CD8-positive, alpha-beta memory T cell (primary cell): ENCODE results near the gene CLCN2. TPM values are rescaled to one million over a fixed set of nuclear protein-coding genes. Genes with fewer than 3 reads are reported as not detected.

Experiments
- CTCF ChIA-PET: fragments of 350-600 bp; sonication (Branson Sonifier 250); formaldehyde crosslinking; loops from one replicate; lab custom pipeline; 2021; ENCODE audit warnings: antibody characterized with exemption; lab: Charles Lee
- POLR2A ChIA-PET: fragments of 350-600 bp; sonication (Branson Sonifier 250); formaldehyde crosslinking; loops from one replicate; lab custom pipeline; 2021; ENCODE audit warnings: antibody characterized with exemption; lab: Charles Lee
- DNase-seq, 5 donors: peaks; one replicate each; pipeline versions ENCODE4 v3.0.0 to v3.0.0-alpha.2; 2020 to 2022; ENCODE audit warnings: mixed read lengths in 1 of 5
- H3K27ac ChIP-seq: one replicate; pipeline ENCODE4 v1.7.0; 2013; ENCODE audit warnings: low read depth, mild to moderate bottlenecking, low read length, moderate library complexity
- H3K27me3 ChIP-seq: 2 replicates; pipeline ENCODE4 v1.7.0; 2013; ENCODE audit warnings: low read length, mild to moderate bottlenecking; ENCODE audit not compliant: insufficient read depth, poor library complexity, severe bottlenecking
- H3K36me3 ChIP-seq: 2 replicates; pipeline ENCODE4 v1.7.0; 2013; ENCODE audit warnings: mild to moderate bottlenecking, low read length, moderate library complexity; ENCODE audit not compliant: insufficient read depth
- H3K4me1 ChIP-seq: 2 replicates; pipeline ENCODE4 v1.7.0; 2013; ENCODE audit warnings: mild to moderate bottlenecking, low read length, moderate library complexity; ENCODE audit not compliant: insufficient read depth
- H3K4me3 ChIP-seq: 2 replicates; pipeline ENCODE4 v1.7.0; 2013; ENCODE audit warnings: mild to moderate bottlenecking, low read length
- H3K9me3 ChIP-seq: 2 replicates; pipeline ENCODE4 v1.7.0; 2013; ENCODE audit warnings: mild to moderate bottlenecking, low read length
- H3K27ac Mint-ChIP-seq, 8 donors: one replicate each; pipeline ENCODE4 v1.8.0; 2020 to 2021; ENCODE audit warnings: mixed read lengths in 8 of 8, mild to moderate bottlenecking in 6 of 8, inconsistent platforms in 3 of 8, moderate library complexity in 3 of 8
- H3K27me3 Mint-ChIP-seq, 2 donors: one replicate each; pipeline ENCODE4 v1.8.0; 2020 to 2021; ENCODE audit warnings: mixed read lengths in 2 of 2, mild to moderate bottlenecking in 1 of 2, moderate library complexity in 1 of 2
- H3K36me3 Mint-ChIP-seq, 3 donors: one replicate each; pipeline ENCODE4 v1.8.0; 2020 to 2021; ENCODE audit warnings: mixed read lengths in 3 of 3, inconsistent platforms in 1 of 3, mild to moderate bottlenecking in 1 of 3
- H3K4me1 Mint-ChIP-seq, 3 donors: one replicate each; pipeline ENCODE4 v1.8.0; 2020 to 2021; ENCODE audit warnings: mixed read lengths in 3 of 3, inconsistent platforms in 1 of 3, mild to moderate bottlenecking in 1 of 3
- H3K4me3 Mint-ChIP-seq, 7 donors: one replicate each; pipeline ENCODE4 v1.8.0; 2020 to 2021; ENCODE audit warnings: mixed read lengths in 7 of 7, mild to moderate bottlenecking in 6 of 7, moderate library complexity in 4 of 7, inconsistent platforms in 2 of 7
- H3K9me3 Mint-ChIP-seq, 5 donors: one replicate each; pipeline ENCODE4 v1.8.0; 2020 to 2022; ENCODE audit warnings: mixed read lengths in 5 of 5, mild to moderate bottlenecking in 3 of 5, moderate library complexity in 2 of 5, inconsistent platforms in 1 of 5
- polyA plus RNA-seq: library from polyadenylated mRNA; unstranded; fragments of 300-500 nt; fragmentation: Illumina TruSeq; gene quantifications from one replicate; pipeline ENCODE4 v1.2.3, GENCODE V29; 2021
- total RNA-seq, 2 experiments: library from RNA; stranded (reverse); gene quantifications; one replicate each; pipeline ENCODE4 v1.2.3, GENCODE V29; 2021

Gene CLCN2
- total and polyA plus RNA-seq, 3 experiments from 2014 or later = 0.54 to 7.3 (median 6.3) TPM

- POLR2A ChIA-PET = interaction anchor here (1.0 kb wide), 1 partner anchor 161 kb away, joined by 4 read pairs; no protein-coding TSS in a partner anchor
Observed at GRCh38 chr3:184352149-184352785, 9.1 kb downstream of the CLCN2 start.

DNA sequence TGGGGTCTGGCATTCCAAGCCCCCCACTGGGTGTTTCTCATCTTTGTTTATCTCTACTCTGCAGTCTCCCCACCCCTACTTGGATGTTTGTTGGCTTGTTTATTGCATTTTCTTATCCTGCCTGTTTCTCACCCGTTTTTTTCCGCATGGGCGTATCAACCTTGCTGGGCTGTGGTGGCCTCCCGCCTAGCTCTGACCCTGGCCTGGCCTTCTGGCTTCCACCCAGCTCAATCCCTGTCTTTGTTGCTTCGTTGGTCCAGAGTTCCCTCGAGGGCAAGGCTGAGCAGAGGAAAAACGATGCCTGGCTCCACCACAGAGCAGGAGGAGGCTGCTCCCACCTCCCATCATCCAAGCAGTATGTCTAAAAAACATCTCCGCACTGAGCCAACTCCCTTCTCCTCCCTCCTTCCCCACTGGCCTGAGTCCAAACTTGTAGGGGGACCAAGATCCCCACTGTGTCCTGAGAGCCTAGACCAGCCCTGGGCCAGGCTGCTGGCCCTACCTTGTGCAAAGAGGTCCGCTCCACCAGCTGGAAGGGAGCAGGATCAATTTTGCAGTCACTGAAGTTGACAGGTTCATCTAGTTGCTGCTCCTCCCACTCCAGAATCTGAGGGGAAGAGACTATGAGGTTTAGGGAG, 9.8 kb downstream of the CLCN2 start:
- H3K4me3 ChIP-seq = no peak overlapping the region
- H3K9me3 ChIP-seq = no peaks in the 10 kb centered on the region
- Mint-ChIP-seq H3K27ac (no peak overlapping the region), H3K4me1 (peaks cover 0 to 6% (median 0%) of the 10 kb centered on the region in 3 donors), H3K9me3 (no peaks in the 10 kb centered on the region), H3K27me3 (no peaks in the 10 kb centered on the region), H3K36me3 (no peaks in the 10 kb centered on the region), H3K4me3 (no peak overlapping the region)
- H3K4me1 ChIP-seq = peaks cover 4% of the 10 kb centered on the region
- no peaks in the 10 kb centered on the region for H3K36me3 ChIP-seq
- H3K27ac ChIP-seq = no peak overlapping the region
- DNase-seq = no peak
- CTCF ChIA-PET = interaction anchor here (1.1 to 1.6 kb wide), 3 partner anchors 20 to 162 kb away, joined by 4 to 8 read pairs (median 5); no protein-coding TSS in a partner anchor
- POLR2A ChIA-PET = interaction anchor here (1.0 kb wide), 1 partner anchor 162 kb away, joined by 4 read pairs; no protein-coding TSS in a partner anchor
- no peaks in the 10 kb centered on the region for H3K27me3 ChIP-seq

More at GRCh38 chr3:184352149-184352785, 9.1 kb downstream of the CLCN2 start:
- no peak for DNase-seq
- no peaks in the 10 kb centered on the region for H3K9me3 Mint-ChIP-seq
- Histone ChIP-seq H3K36me3 (no peaks in the 10 kb centered on the region), H3K27me3 (no peaks in the 10 kb centered on the region), H3K4me3 (no peak overlapping the region), H3K9me3 (no peaks in the 10 kb centered on the region), H3K27ac (no peak overlapping the region), H3K4me1 (peaks cover 4% of the 10 kb centered on the region)
- H3K27ac Mint-ChIP-seq = no peak overlapping the region
- CTCF ChIA-PET = interaction anchor here (1.1 to 1.9 kb wide), 3 partner anchors 10 to 162 kb away, joined by 5 to 8 read pairs (median 7); partner anchors contain the start of gene POLR2H
- no peaks in the 10 kb centered on the region for H3K36me3 Mint-ChIP-seq
- no peak overlapping the region for H3K4me3 Mint-ChIP-seq
- H3K4me1 Mint-ChIP-seq = peaks cover 0 to 6% (median 0%) of the 10 kb centered on the region in 3 donors
- no peaks in the 10 kb centered on the region for H3K27me3 Mint-ChIP-seq

DNA sequence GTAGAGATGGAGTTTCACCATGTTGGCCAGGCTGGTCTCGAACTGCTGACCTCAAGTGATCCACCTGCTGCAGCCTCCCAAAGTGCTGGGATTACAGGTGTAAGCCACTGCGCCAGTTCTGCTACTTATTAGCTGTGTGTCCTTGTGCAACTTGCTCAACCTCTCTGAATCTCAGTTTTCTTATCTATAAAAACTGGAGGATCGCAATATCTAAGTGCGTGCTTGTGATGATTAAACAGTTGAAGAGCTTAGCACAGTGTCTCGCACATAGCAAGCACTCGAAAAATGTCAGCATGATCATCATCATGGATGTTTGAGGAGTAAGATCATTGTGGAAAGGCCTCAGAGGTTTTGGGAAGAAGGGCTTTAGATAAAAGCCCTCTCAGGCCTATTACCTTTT, 10.8 kb downstream of the CLCN2 start:
- no peaks in the 10 kb centered on the region for H3K36me3 Mint-ChIP-seq
- H3K4me3 ChIP-seq = no peak overlapping the region
- no peaks in the 10 kb centered on the region for H3K36me3 ChIP-seq
- ChIA-PET CTCF (interaction anchor here (1.0 to 1.1 kb wide), 3 partner anchors 12 to 163 kb away, joined by 3 to 4 read pairs (median 3); no protein-coding TSS in a partner anchor), POLR2A (no interaction called here)
- no peaks in the 10 kb centered on the region for H3K27me3 Mint-ChIP-seq
- no peaks in the 10 kb centered on the region for H3K9me3 Mint-ChIP-seq
- H3K4me3 Mint-ChIP-seq = no peak overlapping the region
- no peaks in the 10 kb centered on the region for H3K9me3 ChIP-seq
- DNase-seq = no peak
- H3K27me3 ChIP-seq = no peaks in the 10 kb centered on the region
- peaks cover 0 to 6% (median 0%) of the 10 kb centered on the region in 3 donors for H3K4me1 Mint-ChIP-seq
- peaks cover 4% of the 10 kb centered on the region for H3K4me1 ChIP-seq
- no peak overlapping the region for H3K27ac ChIP-seq
- H3K27ac Mint-ChIP-seq = no peak overlapping the region

GRCh38 chr3:184349563-184350470, 11.6 kb downstream of the CLCN2 start:
- H3K27me3 ChIP-seq = no peaks in the 10 kb centered on the region
- Mint-ChIP-seq H3K36me3 (peaks cover 0 to 4% (median 0%) of the 10 kb centered on the region in 3 donors), H3K4me1 (peaks cover 0 to 6% (median 0%) of the 10 kb centered on the region in 3 donors), H3K4me3 (no peak overlapping the region), H3K9me3 (no peaks in the 10 kb centered on the region), H3K27ac (peak overlapping the region in 1 of 8 donors; percentile 16), H3K27me3 (no peaks in the 10 kb centered on the region)
- H3K36me3 ChIP-seq = no peaks in the 10 kb centered on the region
- no peak overlapping the region for H3K4me3 ChIP-seq
- DNase-seq = no peak
- ChIA-PET CTCF (interaction anchor here (1.0 to 1.1 kb wide), 3 partner anchors 11 to 164 kb away, joined by 3 to 4 read pairs (median 3); no protein-coding TSS in a partner anchor), POLR2A (no interaction called here)
- peaks cover 4% of the 10 kb centered on the region for H3K4me1 ChIP-seq
- H3K27ac ChIP-seq = peak overlapping the region; percentile 16
- no peaks in the 10 kb centered on the region for H3K9me3 ChIP-seq

GRCh38 chr3:184348057-184348382, 13.4 kb downstream of the CLCN2 start:
- ChIA-PET POLR2A (interaction anchor here (0.6 kb wide), 1 partner anchor 95 kb away, joined by 7 read pairs; no protein-coding TSS in a partner anchor), CTCF (no interaction called here)
- H3K4me3 ChIP-seq = no peak overlapping the region
- no peaks in the 10 kb centered on the region for H3K4me1 Mint-ChIP-seq
- H3K27me3 ChIP-seq = no peaks in the 10 kb centered on the region
- H3K36me3 ChIP-seq = no peaks in the 10 kb centered on the region
- H3K36me3 Mint-ChIP-seq = peaks cover 0 to 11% (median 3%) of the 10 kb centered on the region in 3 donors
- H3K27ac ChIP-seq = peak overlapping the region; percentile 53
- no peak overlapping the region for H3K4me3 Mint-ChIP-seq
- no peak for DNase-seq
- no peaks in the 10 kb centered on the region for H3K27me3 Mint-ChIP-seq
- no peaks in the 10 kb centered on the region for H3K9me3 Mint-ChIP-seq
- H3K9me3 ChIP-seq = no peaks in the 10 kb centered on the region
- H3K4me1 ChIP-seq = no peaks in the 10 kb centered on the region
- no peak overlapping the region for H3K27ac Mint-ChIP-seq

- no peak overlapping the region for H3K27ac Mint-ChIP-seq
- H3K36me3 ChIP-seq = no peaks in the 10 kb centered on the region
- H3K9me3 Mint-ChIP-seq = no peaks in the 10 kb centered on the region
- no peak for DNase-seq
- H3K4me1 Mint-ChIP-seq = no peaks in the 10 kb centered on the region
- ChIA-PET CTCF (no interaction called here), POLR2A (interaction anchor here (0.6 kb wide), 1 partner anchor 94 kb away, joined by 7 read pairs; no protein-coding TSS in a partner anchor)
- no peaks in the 10 kb centered on the region for H3K27me3 Mint-ChIP-seq
- H3K36me3 Mint-ChIP-seq = peaks cover 0 to 15% (median 5%) of the 10 kb centered on the region in 3 donors
- H3K4me1 ChIP-seq = no peaks in the 10 kb centered on the region
- H3K27ac ChIP-seq = peak overlapping the region; percentile 61
- no peak overlapping the region for H3K4me3 ChIP-seq
- H3K9me3 ChIP-seq = no peaks in the 10 kb centered on the region
- no peak overlapping the region for H3K4me3 Mint-ChIP-seq
- H3K27me3 ChIP-seq = no peaks in the 10 kb centered on the region
Observed at GRCh38 chr3:184347321-184348056, 13.9 kb downstream of the CLCN2 start.

GRCh38 chr3:184346480-184347190, 14.8 kb downstream of the CLCN2 start:
- H3K9me3 Mint-ChIP-seq = no peaks in the 10 kb centered on the region
- ChIA-PET POLR2A (no interaction called here), CTCF (no interaction called here)
- H3K27me3 Mint-ChIP-seq = no peaks in the 10 kb centered on the region
- Histone ChIP-seq H3K27me3 (no peaks in the 10 kb centered on the region), H3K4me1 (no peaks in the 10 kb centered on the region), H3K36me3 (no peaks in the 10 kb centered on the region), H3K9me3 (no peaks in the 10 kb centered on the region), H3K4me3 (no peak overlapping the region), H3K27ac (peak overlapping the region; percentile 61)
- DNase-seq = no peak
- no peak overlapping the region for H3K4me3 Mint-ChIP-seq
- peak overlapping the region in 1 of 8 donors; percentile 78 for H3K27ac Mint-ChIP-seq
- H3K4me1 Mint-ChIP-seq = no peaks in the 10 kb centered on the region
- peaks cover 0 to 17% (median 6%) of the 10 kb centered on the region in 3 donors for H3K36me3 Mint-ChIP-seq
